ENCODE data around the gene SLC26A5.

SLC26A5 gene

DNA sequence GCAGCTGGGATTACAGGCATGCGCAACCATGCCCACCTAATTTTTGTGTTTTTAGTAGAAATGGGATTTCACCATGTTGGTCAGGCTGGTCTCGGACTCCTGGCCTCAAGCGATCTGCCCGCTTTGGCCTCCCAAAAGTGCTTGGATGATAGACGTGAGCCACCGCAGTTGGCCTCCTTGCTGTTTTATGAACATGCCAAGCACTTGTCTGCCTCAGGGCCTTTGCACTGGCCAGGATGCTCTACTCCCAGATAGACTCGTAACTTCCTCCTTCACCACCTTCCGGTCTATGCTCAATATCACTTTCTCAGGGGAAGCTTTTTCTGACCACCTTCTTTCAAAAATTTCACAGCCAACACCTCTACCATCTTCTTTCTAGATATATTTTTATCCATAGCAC, 6.3 kb downstream of the SLC26A5 start:
- ATAC-seq (ENCODE audit: insufficient read depth, low read depth), result no peak
- no peaks in the 10 kb centered on the region for H3K9me3 ChIP-seq (ENCODE audit: insufficient read depth, low read length, severe bottlenecking)
- no peak for TF ChIP-seq EZH2 (IDR thresholded peaks at IDR 0.05; ENCODE audit: borderline replicate concordance, low read depth, low read length, severe bottlenecking)
- TF ChIP-seq, protein P1, sequence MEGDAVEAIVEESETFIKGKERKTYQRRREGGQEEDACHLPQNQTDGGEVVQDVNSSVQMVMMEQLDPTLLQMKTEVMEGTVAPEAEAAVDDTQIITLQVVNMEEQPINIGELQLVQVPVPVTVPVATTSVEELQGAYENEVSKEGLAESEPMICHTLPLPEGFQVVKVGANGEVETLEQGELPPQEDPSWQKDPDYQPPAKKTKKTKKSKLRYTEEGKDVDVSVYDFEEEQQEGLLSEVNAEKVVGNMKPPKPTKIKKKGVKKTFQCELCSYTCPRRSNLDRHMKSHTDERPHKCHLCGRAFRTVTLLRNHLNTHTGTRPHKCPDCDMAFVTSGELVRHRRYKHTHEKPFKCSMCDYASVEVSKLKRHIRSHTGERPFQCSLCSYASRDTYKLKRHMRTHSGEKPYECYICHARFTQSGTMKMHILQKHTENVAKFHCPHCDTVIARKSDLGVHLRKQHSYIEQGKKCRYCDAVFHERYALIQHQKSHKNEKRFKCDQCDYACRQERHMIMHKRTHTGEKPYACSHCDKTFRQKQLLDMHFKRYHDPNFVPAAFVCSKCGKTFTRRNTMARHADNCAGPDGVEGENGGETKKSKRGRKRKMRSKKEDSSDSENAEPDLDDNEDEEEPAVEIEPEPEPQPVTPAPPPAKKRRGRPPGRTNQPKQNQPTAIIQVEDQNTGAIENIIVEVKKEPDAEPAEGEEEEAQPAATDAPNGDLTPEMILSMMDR (IDR thresholded peaks at IDR 0.05; ENCODE audit: borderline replicate concordance, extremely low read depth, low read length, poor library complexity, severe bottlenecking), result no peak
- H3K4me2 ChIP-seq (ENCODE audit: insufficient read depth, low read length), result no peak overlapping the region
- H4K20me1 ChIP-seq (ENCODE audit: insufficient read depth, low read length), result no peaks in the 10 kb centered on the region
- H3K9ac ChIP-seq (ENCODE audit: low read depth, low read length), result no peak overlapping the region
- no peaks in the 10 kb centered on the region for H3K4me1 ChIP-seq (ENCODE audit: insufficient read depth, low read length)
- no peak overlapping the region for H3K27ac ChIP-seq (ENCODE audit: low read length)
- H3K4me3 ChIP-seq (ENCODE audit: low read depth in 1 of 2, low read length in 2 of 2), result no peak overlapping the region
- no peak for DNase-seq
- peaks cover 10% of the 10 kb centered on the region for H3K27me3 ChIP-seq (ENCODE audit: insufficient read depth, low read length, poor library complexity)
- H3K79me2 ChIP-seq (ENCODE audit: insufficient read depth, low read length), result no peaks in the 10 kb centered on the region
- no peaks in the 10 kb centered on the region for H3K36me3 ChIP-seq (ENCODE audit: insufficient read depth, low read length)
- H2AFZ ChIP-seq (ENCODE audit: low read depth, low read length), result no peak overlapping the region

DNA sequence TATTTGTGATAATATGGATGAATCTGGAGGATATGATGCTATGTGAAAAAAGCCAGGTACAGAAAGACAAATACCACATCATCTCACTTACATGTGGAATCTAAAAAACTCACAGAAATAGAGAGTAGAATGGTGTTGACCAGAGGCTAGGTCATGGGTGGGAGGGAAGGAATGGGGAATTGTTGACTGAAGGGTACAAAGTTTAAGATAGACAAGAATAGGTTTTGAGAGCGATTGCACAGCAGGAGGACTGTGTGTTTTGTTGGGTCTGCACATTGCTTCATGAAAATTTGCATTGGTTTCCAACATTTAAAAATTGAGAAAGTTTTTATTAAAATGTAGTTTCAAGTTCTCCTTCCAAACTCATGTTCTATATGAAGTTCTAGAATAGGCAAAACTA, 8.4 kb downstream of the SLC26A5 start:
- H3K36me3 ChIP-seq (ENCODE audit: insufficient read depth, low read length), result no peaks in the 10 kb centered on the region
- no peak overlapping the region for H3K27ac ChIP-seq (ENCODE audit: low read length)
- H3K9ac ChIP-seq (ENCODE audit: low read depth, low read length), result no peak overlapping the region
- TF ChIP-seq, protein P1 (IDR thresholded peaks at IDR 0.05; ENCODE audit: borderline replicate concordance, extremely low read depth, low read length, poor library complexity, severe bottlenecking), result no peak
- no peak for TF ChIP-seq EZH2 (IDR thresholded peaks at IDR 0.05; ENCODE audit: borderline replicate concordance, low read depth, low read length, severe bottlenecking)
- DNase-seq, result no peak
- H3K9me3 ChIP-seq (ENCODE audit: insufficient read depth, low read length, severe bottlenecking), result no peaks in the 10 kb centered on the region
- no peaks in the 10 kb centered on the region for H4K20me1 ChIP-seq (ENCODE audit: insufficient read depth, low read length)
- H3K79me2 ChIP-seq (ENCODE audit: insufficient read depth, low read length), result no peaks in the 10 kb centered on the region
- H3K4me2 ChIP-seq (ENCODE audit: insufficient read depth, low read length), result no peak overlapping the region
- no peaks in the 10 kb centered on the region for H3K27me3 ChIP-seq (ENCODE audit: insufficient read depth, low read length, poor library complexity)
- no peak for ATAC-seq (ENCODE audit: insufficient read depth, low read depth)
- H2AFZ ChIP-seq (ENCODE audit: low read depth, low read length), result no peak overlapping the region
- H3K4me3 ChIP-seq (ENCODE audit: low read depth in 1 of 2, low read length in 2 of 2), result no peak overlapping the region
- H3K4me1 ChIP-seq (ENCODE audit: insufficient read depth, low read length), result no peaks in the 10 kb centered on the region

DNA sequence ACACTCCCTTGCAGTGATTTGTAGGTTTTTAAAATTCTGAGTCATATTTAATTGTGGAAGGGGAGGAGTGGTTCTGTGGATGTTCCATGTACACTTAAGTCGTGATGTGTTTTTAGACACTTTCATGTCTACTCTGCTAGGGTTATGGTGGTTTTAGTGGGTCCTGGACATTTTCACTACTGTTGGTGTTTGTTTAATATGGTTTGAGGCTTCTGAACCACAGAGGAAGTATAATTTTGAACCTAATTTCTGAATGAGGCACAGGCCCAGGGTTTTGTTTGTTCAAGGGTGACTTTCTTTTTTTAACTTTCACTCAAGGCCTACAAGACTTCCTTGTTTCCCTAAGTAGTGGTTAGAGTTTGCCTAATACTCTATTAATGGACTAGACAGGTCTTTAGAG, 13.3 kb downstream of the SLC26A5 start:
- Histone ChIP-seq H4K20me1 (ENCODE audit: insufficient read depth, low read length) (no peaks in the 10 kb centered on the region), H3K9ac (ENCODE audit: low read depth, low read length) (no peak overlapping the region), H2AFZ (ENCODE audit: low read depth, low read length) (no peak overlapping the region), H3K9me3 (ENCODE audit: insufficient read depth, low read length, severe bottlenecking) (no peaks in the 10 kb centered on the region), H3K4me2 (ENCODE audit: insufficient read depth, low read length) (no peak overlapping the region), H3K27ac (ENCODE audit: low read length) (no peak overlapping the region), H3K79me2 (ENCODE audit: insufficient read depth, low read length) (no peaks in the 10 kb centered on the region), H3K27me3 (ENCODE audit: insufficient read depth, low read length, poor library complexity) (no peaks in the 10 kb centered on the region), H3K4me3 (ENCODE audit: low read depth in 1 of 2, low read length in 2 of 2) (no peak overlapping the region), H3K36me3 (ENCODE audit: insufficient read depth, low read length) (no peaks in the 10 kb centered on the region), H3K4me1 (ENCODE audit: insufficient read depth, low read length) (no peaks in the 10 kb centered on the region)
- TF ChIP-seq EZH2 (IDR thresholded peaks at IDR 0.05; ENCODE audit: borderline replicate concordance, low read depth, low read length, severe bottlenecking), result no peak
- TF ChIP-seq, protein P1 (IDR thresholded peaks at IDR 0.05; ENCODE audit: borderline replicate concordance, extremely low read depth, low read length, poor library complexity, severe bottlenecking), result no peak
- ATAC-seq (ENCODE audit: insufficient read depth, low read depth) (no peak), DNase-seq (no peak)

DNA sequence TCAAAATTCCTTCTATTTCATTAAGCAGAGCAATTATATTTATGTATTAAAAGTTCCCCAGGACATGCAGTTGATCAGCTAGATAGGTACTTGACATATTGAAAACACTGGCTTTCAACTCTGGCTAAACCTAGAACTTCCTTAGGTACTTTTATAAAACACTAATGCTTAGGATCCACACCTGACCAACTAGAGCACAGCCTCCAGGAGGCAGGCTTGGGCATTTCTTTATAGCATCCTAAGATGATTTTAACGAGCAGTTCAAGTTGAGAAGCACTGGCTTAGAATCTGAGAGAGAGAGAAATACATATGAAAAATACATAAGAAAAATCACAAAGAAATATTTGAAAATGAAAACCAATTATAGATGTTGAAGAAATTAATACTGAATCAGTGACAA, 20.8 kb downstream of the SLC26A5 start:
- no peak overlapping the region for H3K4me3 ChIP-seq (ENCODE audit: low read depth in 1 of 2, low read length in 2 of 2)
- H3K79me2 ChIP-seq (ENCODE audit: insufficient read depth, low read length), result no peaks in the 10 kb centered on the region
- TF ChIP-seq, protein P1 (IDR thresholded peaks at IDR 0.05; ENCODE audit: borderline replicate concordance, extremely low read depth, low read length, poor library complexity, severe bottlenecking), result no peak
- TF ChIP-seq EZH2 (IDR thresholded peaks at IDR 0.05; ENCODE audit: borderline replicate concordance, low read depth, low read length, severe bottlenecking), result no peak
- H3K27me3 ChIP-seq (ENCODE audit: insufficient read depth, low read length, poor library complexity), result peaks cover 8% of the 10 kb centered on the region
- no peak overlapping the region for H3K4me2 ChIP-seq (ENCODE audit: insufficient read depth, low read length)
- no peak overlapping the region for H2AFZ ChIP-seq (ENCODE audit: low read depth, low read length)
- no peaks in the 10 kb centered on the region for H3K36me3 ChIP-seq (ENCODE audit: insufficient read depth, low read length)
- H3K9me3 ChIP-seq (ENCODE audit: insufficient read depth, low read length, severe bottlenecking), result no peaks in the 10 kb centered on the region
- H4K20me1 ChIP-seq (ENCODE audit: insufficient read depth, low read length), result no peaks in the 10 kb centered on the region
- DNase-seq (no peak), ATAC-seq (ENCODE audit: insufficient read depth, low read depth) (no peak)
- H3K4me1 ChIP-seq (ENCODE audit: insufficient read depth, low read length), result no peaks in the 10 kb centered on the region
- no peak overlapping the region for H3K9ac ChIP-seq (ENCODE audit: low read depth, low read length)
- H3K27ac ChIP-seq (ENCODE audit: low read length), result no peak overlapping the region

Data from DND-41 (cell line).